HCT116 (cell line): ENCODE data around the gene MERTK. TPM values are rescaled to one million over a fixed set of nuclear protein-coding genes. Genes with fewer than 3 reads are reported as not detected.

Source experiments
- ATAC-seq: fragments of 200-7000 bp; cut with Tn5 transposase; 2 replicates; pipeline ENCODE4 v1.9.1; 2020; ENCODE audit warnings: mild to moderate bottlenecking, moderate library complexity
- Bru-seq: library from RNA; stranded (reverse); fragments of 400-500 nt; gene quantifications from one replicate; lab custom pipeline; 2021; lab: Mats Ljungman, UMichigan
- BruChase-seq, 2 experiments: library from RNA; stranded (reverse); fragments of 400-500 nt; gene quantifications; one replicate each; lab custom pipeline; 2021; lab: Mats Ljungman, UMichigan
- BruUV-seq: library from RNA; stranded (reverse); fragments of 400-500 nt; replicated peaks from 2 replicates; lab custom pipeline; 2021; lab: Mats Ljungman, UMichigan
- CTCF ChIA-PET: fragments of 300-600 bp; sonication (Branson Sonifier 250); formaldehyde crosslinking; loops from one replicate; lab custom pipeline; 2021; ENCODE audit warnings: antibody characterized with exemption; lab: Charles Lee
- POLR2A ChIA-PET: fragments of 300-600, 350-600 bp; sonication (Branson Sonifier 250); formaldehyde crosslinking; loops from one replicate; lab custom pipeline; 2021; ENCODE audit warnings: antibody characterized with exemption; lab: Charles Lee
- RAD21 ChIA-PET, 2 experiments: fragments of 300-600 bp; sonication (Branson Sonifier 250); formaldehyde crosslinking; loops; one replicate each; lab custom pipeline; 2023; ENCODE audit warnings: low total read pairs in 2 of 2; ENCODE audit not compliant: uncharacterized antibody in 2 of 2, unreplicated experiment in 2 of 2, low non-redundant PET in 1 of 2; lab: Charles Lee
- DNase-seq: peaks from one replicate; pipeline ENCODE4 v3.0.0-alpha.2; 2010; ENCODE audit warnings: low read depth, low spot score
- H2AFZ ChIP-seq: fragments of 200-600 bp; shearing (Covaris generic), sonication (generic); 2 replicates; pipeline ENCODE4 v1.6.1; 2017; ENCODE audit warnings: low read depth, mixed run types, mixed read lengths, antibody characterized with exemption, low read length; ENCODE audit not compliant: poor library complexity, severe bottlenecking
- H3K27ac ChIP-seq: 2 replicates; pipeline ENCODE4 v1.5.1; 2012; ENCODE audit warnings: low read depth, low read length
- H3K27me3 ChIP-seq: fragments of 200-600 bp; sonication (generic); 2 replicates; pipeline ENCODE4 v1.6.1; 2016; ENCODE audit warnings: mixed run types, low read length, mixed read lengths; ENCODE audit not compliant: insufficient read depth
- H3K36me3 ChIP-seq, 2 experiments: fragments of 200-500 bp in 1 of 2; fragments of 200-600 bp in 1 of 2; sonication (Bioruptor generic) in 1 of 2; sonication (generic) in 1 of 2; 2 replicates each; pipeline versions ENCODE4 v1.5.1 to v1.6.1; 2014 to 2016; ENCODE audit warnings: low read length in 2 of 2, inconsistent platforms in 1 of 2, mixed read lengths in 1 of 2, mixed run types in 1 of 2; ENCODE audit not compliant: insufficient read depth in 2 of 2, control insufficient read depth in 1 of 2
- H3K4me1 ChIP-seq, 2 experiments: fragments of 200-600 bp in 1 of 2; sonication (generic) in 1 of 2; 2 replicates each; pipeline versions ENCODE4 v1.5.1 to v1.6.1; 2012 to 2017; ENCODE audit warnings: low read length in 2 of 2, inconsistent platforms in 1 of 2, mild to moderate bottlenecking in 1 of 2, mixed read lengths in 1 of 2, mixed run types in 1 of 2, moderate library complexity in 1 of 2; ENCODE audit not compliant: insufficient read depth in 2 of 2, control insufficient read depth in 1 of 2
- H3K4me2 ChIP-seq: fragments of 200-600 bp; sonication (generic); 2 replicates; pipeline ENCODE4 v1.6.1; 2017; ENCODE audit warnings: mixed run types, low read length, mixed read lengths
- H3K4me3 ChIP-seq, 2 experiments: fragments of 200-600 bp in 1 of 2; sonication (generic) in 1 of 2; replicated peaks in 1 of 2; 2 replicates each; pipeline ENCODE4 v1.5.1; 2011 to 2016; ENCODE audit warnings: low read length in 2 of 2, control low read depth in 1 of 2, low read depth in 1 of 2, mild to moderate bottlenecking in 1 of 2, mixed read lengths in 1 of 2, mixed run types in 1 of 2
- H3K79me2 ChIP-seq: fragments of 200-600 bp; sonication (generic); 2 replicates; pipeline ENCODE4 v1.6.1; 2017; ENCODE audit warnings: mild to moderate bottlenecking, mixed run types, low read length, moderate library complexity, mixed read lengths; ENCODE audit not compliant: insufficient read depth
- H3K9ac ChIP-seq: fragments of 200-600 bp; sonication (generic); 2 replicates; pipeline ENCODE4 v1.6.1; 2016; ENCODE audit warnings: low read length, mixed read lengths
- H3K9me2 ChIP-seq: fragments of 200-600 bp; sonication (generic), shearing (Covaris generic); 2 replicates; pipeline ENCODE4 v1.6.1; 2017; ENCODE audit warnings: mixed run types, mild to moderate bottlenecking, moderate library complexity; ENCODE audit not compliant: insufficient read depth
- H3K9me3 ChIP-seq, 2 experiments: fragments of 200-500 bp in 1 of 2; fragments of 200-600 bp in 1 of 2; sonication (Bioruptor generic) in 1 of 2; sonication (generic) in 1 of 2; 2 replicates each; pipeline ENCODE4 v1.6.1; 2014 to 2017; ENCODE audit warnings: low read length in 2 of 2, mixed read lengths in 2 of 2, inconsistent platforms in 1 of 2, low read depth in 1 of 2, mild to moderate bottlenecking in 1 of 2, mixed run types in 1 of 2, moderate library complexity in 1 of 2; ENCODE audit not compliant: control insufficient read depth in 1 of 2, insufficient read depth in 1 of 2
- H4K20me1 ChIP-seq: fragments of 200-600 bp; sonication (generic), shearing (Covaris generic); 2 replicates; pipeline ENCODE4 v1.6.1; 2017; ENCODE audit warnings: mixed run types, mild to moderate bottlenecking, moderate library complexity; ENCODE audit not compliant: insufficient read depth
- CBX3 ChIP-seq: IDR thresholded peaks from 2 replicates; pipeline ENCODE4 v1.6.1; 2012; ENCODE audit warnings: low read depth
- CTCF ChIP-seq, 3 experiments: fragments of 200-600 bp in 1 of 3; sonication (generic) in 1 of 3; IDR thresholded peaks in 2 of 3; conservative IDR thresholded peaks in 1 of 3; 2 replicates each; pipeline ENCODE4 v1.5.1; 2012 to 2017; ENCODE audit warnings: low read depth in 2 of 3, low read length in 2 of 3, antibody characterized with exemption in 1 of 3, borderline replicate concordance in 1 of 3, control low read depth in 1 of 3, mild to moderate bottlenecking in 1 of 3, mixed read lengths in 1 of 3, mixed run types in 1 of 3, moderate library complexity in 1 of 3; ENCODE audit not compliant: insufficient read depth in 1 of 3
- EGR1 ChIP-seq: IDR thresholded peaks from 2 replicates; pipeline ENCODE4 v1.6.1; 2012; ENCODE audit warnings: low read depth
- MAX ChIP-seq: IDR thresholded peaks from 2 replicates; pipeline ENCODE4 v1.6.1; 2012
- POLR2A ChIP-seq: IDR thresholded peaks from 2 replicates; pipeline ENCODE4 v1.7.0; 2011; ENCODE audit warnings: borderline replicate concordance; ENCODE audit not compliant: insufficient read depth, insufficient read length; ENCODE audit errors: extremely low read depth
- POLR2AphosphoS5 ChIP-seq: IDR thresholded peaks from 2 replicates; pipeline ENCODE4 v1.6.1; 2011; ENCODE audit warnings: mild to moderate bottlenecking, low read depth, low read length, moderate library complexity
- RAD21 ChIP-seq: IDR thresholded peaks from 2 replicates; pipeline ENCODE4 v1.6.1; 2012; ENCODE audit warnings: low read depth, mild to moderate bottlenecking
- SIN3A ChIP-seq: IDR thresholded peaks from 2 replicates; pipeline ENCODE4 v1.6.1; 2012; ENCODE audit warnings: low read depth
- SRF ChIP-seq: IDR thresholded peaks from 2 replicates; pipeline ENCODE4 v1.6.1; 2012; ENCODE audit warnings: low read depth
- TCF7L2 ChIP-seq: IDR thresholded peaks from 2 replicates; pipeline ENCODE4 v1.7.0; 2011; ENCODE audit warnings: borderline replicate concordance, inconsistent platforms; ENCODE audit not compliant: insufficient read depth, insufficient read length; ENCODE audit errors: extremely low read depth
- YY1 ChIP-seq: IDR thresholded peaks from 2 replicates; pipeline ENCODE4 v1.6.1; 2011; ENCODE audit warnings: low read length, low read depth, moderate library complexity, mild to moderate bottlenecking; ENCODE audit not compliant: insufficient replicate concordance; ENCODE audit errors: extremely low read depth
- ZFX ChIP-seq: fragments of 450-650 bp; IDR thresholded peaks from 2 replicates; pipeline ENCODE4 v1.6.1; 2017
- intact Hi-C: fragments of 100-400 bp; cut with micrococcal nuclease; formaldehyde crosslinking; loops from 2 replicates; pipeline ENCODE4 v1.10.0; 2022
- long read RNA-seq: library from polyadenylated mRNA; unstranded; transcript quantifications from one replicate; pipeline ENCODE4 v2.0.0, GENCODE V29; 2021; ENCODE audit not compliant: unreplicated experiment
- polyA plus RNA-seq: library from polyadenylated mRNA; unstranded; fragments of >200 nt; gene quantifications from 2 replicates; pipeline ENCODE4 v1.2.1, GENCODE V29; 2012; ENCODE audit warnings: missing spikeins
- total RNA-seq: library from RNA; stranded (reverse); gene quantifications from one replicate; pipeline ENCODE4 v1.2.1, GENCODE V29; 2021; ENCODE audit not compliant: unreplicated experiment

The MERTK gene
- total RNA-seq (5.7 TPM), Bru-seq, nascent RNA (percentile 61 among the genes with signal in this experiment), BruChase-seq, experiment 1, labeled RNA remaining after a 6-hour chase (percentile 52 among the genes with signal in this experiment), BruChase-seq, experiment 2, labeled RNA remaining after a 2-hour chase (percentile 57 among the genes with signal in this experiment)
- 3.9 and 4.2 TPM in 2 replicates for polyA plus RNA-seq
- long read RNA-seq, partial matches to known transcripts = 1 of 2 reads
- long read RNA-seq, other reads (novel, unspliced or antisense) = 1 of 2 reads

GRCh38 chr2:111897924-111898702 is at the start of gene MERTK:
MERTK (plus strand) TSS chr2:111898607; CDS start chr2:111898736, 129 bp downstream.
- Histone ChIP-seq H3K4me2 (peak within 1 kb of the TSS; percentile 92), H3K9me2 (no peaks in the 10 kb centered on the region), H3K79me2 (no peaks in the 10 kb centered on the region), H2AFZ (peak within 1 kb of the TSS; percentile 45), H3K27me3 (no peaks in the 10 kb centered on the region), H3K4me3 (peak within 1 kb of the TSS; percentile 74 to 79), H3K9me3 (no peaks in the 10 kb centered on the region), H3K36me3 (no peaks in the 10 kb centered on the region), H3K27ac (peak within 1 kb of the TSS; percentile 66), H3K4me1 (peaks cover 14 to 26% of the 10 kb centered on the region in 2 experiments), H4K20me1 (no peaks in the 10 kb centered on the region), H3K9ac (peak within 1 kb of the TSS; percentile 73)
- no TSS peak for BruUV-seq
- CTCF ChIA-PET = interaction anchor here (0.6 to 1.7 kb wide), 4 partner anchors 10 to 1061 kb away, joined by 3 to 12 read pairs (median 4); no protein-coding TSS in a partner anchor
- intact Hi-C loops = loop anchor here (1.0 kb wide), 2 partner anchors 48 to 77 kb away; no protein-coding TSS in a partner anchor
- TF ChIP-seq EGR1 (peak; percentile 72), ZFX (peak; percentile 59), TCF7L2 (no peak), SIN3A (peak; percentile 78), POLR2A (peak; percentile 25), YY1 (no peak), CBX3 (no peak), RAD21 (peak; percentile 88), CTCF (IDR thresholded peaks at IDR 0.05 in 2 of 3, conservative IDR thresholded peaks at IDR 0.05 in 1 of 3; ENCODE audit: borderline replicate concordance in 1 of 3, insufficient read depth in 1 of 3, low read depth in 2 of 3, low read length in 2 of 3) (peak; percentile 47 to 87 (median 52); a peak in 5 of 6 replicates), SRF (no peak), POLR2AphosphoS5 (peak; percentile 86), MAX (peak; percentile 4; the same call in 1 of the 2 replicates)
- POLR2A ChIA-PET = interaction anchor here (0.8 to 1.7 kb wide), 2 partner anchors 139 to 157 kb away, joined by 3 to 13 read pairs; partner anchors contain the start of gene TMEM87B
- RAD21 ChIA-PET = interaction anchor here (0.6 to 1.4 kb wide), 3 partner anchors 151 to 358 kb away, joined by 3 to 4 read pairs (median 4); partner anchors contain the start of gene TMEM87B (in 1 of the 2)
- ATAC-seq (peak; percentile 86), DNase-seq (peak; percentile 72)
